ENCODE results near the gene DMP1.

Gene DMP1

DNA sequence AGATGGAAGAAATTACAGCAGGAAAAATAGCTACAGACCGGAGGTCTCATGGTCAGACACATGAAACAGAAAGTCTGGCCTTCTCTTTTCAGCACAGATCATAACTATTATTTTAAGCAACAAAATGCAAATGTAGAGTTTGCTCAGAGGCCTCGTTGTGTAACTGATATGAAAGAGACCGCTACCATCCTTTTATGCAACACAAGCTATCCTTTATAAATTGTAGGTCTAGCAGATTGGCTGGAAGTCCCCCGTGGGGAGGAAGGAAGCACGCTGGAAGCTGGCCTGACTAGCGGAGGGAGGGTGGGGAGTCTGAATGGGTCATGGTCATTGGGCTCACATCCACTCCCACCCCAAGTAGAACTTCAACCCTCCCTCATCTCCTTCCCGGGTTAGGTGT, 27.7 kb downstream of the DMP1 start:
- no peaks in the 10 kb centered on the region for H3K79me1 ChIP-seq (ENCODE audit: low read depth, low read length)
- no peak for DNase-seq (ENCODE audit: low spot score)
- no peak overlapping the region for H3K9ac ChIP-seq (ENCODE audit: low read depth, low read length, poor library complexity)
- H3K4me1 ChIP-seq (ENCODE audit: control insufficient read depth in 2 of 2, insufficient read depth in 1 of 2, low read depth in 1 of 2, low read length in 2 of 2), result peaks cover 1 to 7% of the 10 kb centered on the region in 2 donors
- WGBS, 2 donors (ENCODE audit: extremely low coverage in 2 of 2, insufficient read length in 2 of 2, insufficient replicate concordance in 1 of 2), result no CpG with 5 or more reads among the region's 7 CpGs
- no peak overlapping the region for H4K91ac ChIP-seq (ENCODE audit: low read depth, low read length, poor library complexity)
- H3K36me3 ChIP-seq (replicated peaks in 1 of 2; ENCODE audit: control insufficient read depth in 2 of 2, insufficient read depth in 2 of 2, low read length in 2 of 2), result no peaks in the 10 kb centered on the region
- no peak overlapping the region for H3K14ac ChIP-seq (ENCODE audit: low read length)
- H3K4me3 ChIP-seq (ENCODE audit: low read length in 2 of 2), result no peak overlapping the region
- H3K9me3 ChIP-seq (replicated peaks in 1 of 2; ENCODE audit: control insufficient read depth in 2 of 2, insufficient read depth in 1 of 2, low read depth in 1 of 2, low read length in 2 of 2), result peaks cover 0 to 3% of the 10 kb centered on the region in 2 donors
- no peak overlapping the region for H3K4me2 ChIP-seq (ENCODE audit: insufficient read depth, low read length, poor library complexity, severe bottlenecking)
- no peak overlapping the region for H4K8ac ChIP-seq (ENCODE audit: low read depth, low read length)
- no peak overlapping the region for H2AK5ac ChIP-seq (ENCODE audit: low read depth, low read length)
- no peak overlapping the region for H3K4ac ChIP-seq (ENCODE audit: low read length)
- no peak overlapping the region for H2BK5ac ChIP-seq (ENCODE audit: low read length)
- no peak overlapping the region for H3K23ac ChIP-seq (ENCODE audit: low read depth, low read length, poor library complexity)
- H3K27ac ChIP-seq (replicated peaks; ENCODE audit: low read length), result no peak overlapping the region
- no peak overlapping the region for H3K18ac ChIP-seq (ENCODE audit: low read length)
- H2BK15ac ChIP-seq (ENCODE audit: low read length), result no peak overlapping the region
- peaks cover 0 to 4% (median 0%) of the 10 kb centered on the region in 3 experiments for H3K27me3 ChIP-seq (ENCODE audit: control insufficient read depth in 3 of 3, insufficient read depth in 3 of 3, low read depth in 1 of 3, low read length in 3 of 3)
- H2BK12ac ChIP-seq (ENCODE audit: low read length), result no peak overlapping the region
- no peak overlapping the region for H2BK120ac ChIP-seq (ENCODE audit: low read depth, low read length)
- no peak overlapping the region for H2AFZ ChIP-seq (ENCODE audit: low read length)

GRCh38 chr4:87679449-87680169, 29.5 kb downstream of the DMP1 start:
- Histone ChIP-seq H2BK120ac (ENCODE audit: low read depth, low read length) (no peak overlapping the region), H3K23ac (ENCODE audit: low read depth, low read length, poor library complexity) (no peak overlapping the region), H3K4me2 (ENCODE audit: insufficient read depth, low read length, poor library complexity, severe bottlenecking) (no peak overlapping the region), H4K8ac (ENCODE audit: low read depth, low read length) (no peak overlapping the region), H2AK5ac (ENCODE audit: low read depth, low read length) (no peak overlapping the region), H3K9ac (ENCODE audit: low read depth, low read length, poor library complexity) (no peak overlapping the region), H3K27me3 (ENCODE audit: control insufficient read depth in 3 of 3, insufficient read depth in 3 of 3, low read depth in 1 of 3, low read length in 3 of 3) (peaks cover 0 to 4% (median 0%) of the 10 kb centered on the region in 3 experiments), H3K79me1 (ENCODE audit: low read depth, low read length) (no peaks in the 10 kb centered on the region), H3K36me3 (replicated peaks in 1 of 2; ENCODE audit: control insufficient read depth in 2 of 2, insufficient read depth in 2 of 2, low read length in 2 of 2) (no peaks in the 10 kb centered on the region), H2BK5ac (ENCODE audit: low read length) (no peak overlapping the region), H4K91ac (ENCODE audit: low read depth, low read length, poor library complexity) (no peak overlapping the region), H3K14ac (ENCODE audit: low read length) (no peak overlapping the region), H3K27ac (replicated peaks; ENCODE audit: low read length) (no peak overlapping the region), H3K9me3 (replicated peaks in 1 of 2; ENCODE audit: control insufficient read depth in 2 of 2, insufficient read depth in 1 of 2, low read depth in 1 of 2, low read length in 2 of 2) (peaks cover 0 to 3% of the 10 kb centered on the region in 2 donors), H3K4me1 (ENCODE audit: control insufficient read depth in 2 of 2, insufficient read depth in 1 of 2, low read depth in 1 of 2, low read length in 2 of 2) (peaks cover 1 to 7% of the 10 kb centered on the region in 2 donors), H3K18ac (ENCODE audit: low read length) (no peak overlapping the region), H2BK15ac (ENCODE audit: low read length) (no peak overlapping the region), H2AFZ (ENCODE audit: low read length) (peak overlapping the region; percentile 27), H3K4ac (ENCODE audit: low read length) (no peak overlapping the region), H3K4me3 (ENCODE audit: low read length in 2 of 2) (no peak overlapping the region), H2BK12ac (ENCODE audit: low read length) (no peak overlapping the region)
- peak; percentile 75 for DNase-seq (ENCODE audit: low spot score)
- WGBS, 2 donors (ENCODE audit: extremely low coverage in 2 of 2, insufficient read length in 2 of 2, insufficient replicate concordance in 1 of 2), result no CpG with 5 or more reads among the region's 11 CpGs

- no CpG with 5 or more reads among the region's 5 CpGs for WGBS, 2 donors (ENCODE audit: extremely low coverage in 2 of 2, insufficient read length in 2 of 2, insufficient replicate concordance in 1 of 2)
- H2BK5ac ChIP-seq (ENCODE audit: low read length), result no peak overlapping the region
- H3K79me1 ChIP-seq (ENCODE audit: low read depth, low read length), result no peaks in the 10 kb centered on the region
These were observed 30.2 kb downstream of the DMP1 start for GRCh38 chr4:87680271-87680670.

DNA sequence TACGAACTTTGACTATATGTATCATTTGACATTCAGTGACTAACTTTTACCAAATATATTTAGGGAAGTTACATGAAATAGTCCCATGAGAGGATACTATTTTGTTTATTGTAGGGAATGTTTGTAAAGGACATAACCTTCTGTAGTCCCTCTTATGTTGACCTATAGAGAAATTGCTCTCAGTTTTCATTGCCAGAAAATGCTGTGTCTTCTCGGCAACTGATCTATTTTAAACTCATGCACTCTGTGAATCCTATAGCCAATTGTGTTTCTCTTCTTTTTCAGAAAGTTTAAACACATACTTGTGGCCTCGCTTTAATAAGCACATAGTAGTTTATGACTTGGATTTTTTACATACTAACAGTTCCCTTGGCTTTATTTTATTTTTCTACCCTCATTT, 38.2 kb downstream of the DMP1 start:
- Histone ChIP-seq H2BK120ac (ENCODE audit: low read depth, low read length) (no peak overlapping the region), H2BK15ac (ENCODE audit: low read length) (no peak overlapping the region), H3K4me1 (ENCODE audit: control insufficient read depth in 2 of 2, insufficient read depth in 1 of 2, low read depth in 1 of 2, low read length in 2 of 2) (no peaks in the 10 kb centered on the region), H3K36me3 (replicated peaks in 1 of 2; ENCODE audit: control insufficient read depth in 2 of 2, insufficient read depth in 2 of 2, low read length in 2 of 2) (no peaks in the 10 kb centered on the region), H3K27ac (replicated peaks; ENCODE audit: low read length) (no peak overlapping the region), H4K91ac (ENCODE audit: low read depth, low read length, poor library complexity) (no peak overlapping the region), H3K27me3 (ENCODE audit: control insufficient read depth in 3 of 3, insufficient read depth in 3 of 3, low read depth in 1 of 3, low read length in 3 of 3) (peaks cover 0 to 2% (median 0%) of the 10 kb centered on the region in 3 experiments), H3K79me1 (ENCODE audit: low read depth, low read length) (no peaks in the 10 kb centered on the region), H2BK5ac (ENCODE audit: low read length) (no peak overlapping the region), H3K14ac (ENCODE audit: low read length) (no peak overlapping the region), H4K8ac (ENCODE audit: low read depth, low read length) (no peak overlapping the region), H2AFZ (ENCODE audit: low read length) (no peak overlapping the region), H2AK5ac (ENCODE audit: low read depth, low read length) (no peak overlapping the region), H3K9me3 (replicated peaks in 1 of 2; ENCODE audit: control insufficient read depth in 2 of 2, insufficient read depth in 1 of 2, low read depth in 1 of 2, low read length in 2 of 2) (peaks cover 0 to 3% of the 10 kb centered on the region in 2 donors), H3K4ac (ENCODE audit: low read length) (no peak overlapping the region), H3K4me3 (ENCODE audit: low read length in 2 of 2) (no peak overlapping the region), H2BK12ac (ENCODE audit: low read length) (no peak overlapping the region), H3K4me2 (ENCODE audit: insufficient read depth, low read length, poor library complexity, severe bottlenecking) (no peak overlapping the region), H3K9ac (ENCODE audit: low read depth, low read length, poor library complexity) (no peak overlapping the region), H3K18ac (ENCODE audit: low read length) (no peak overlapping the region), H3K23ac (ENCODE audit: low read depth, low read length, poor library complexity) (no peak overlapping the region)
- no CpG with 5 or more reads among the region's 3 CpGs for WGBS, 2 donors (ENCODE audit: extremely low coverage in 2 of 2, insufficient read length in 2 of 2, insufficient replicate concordance in 1 of 2)
- no peak for DNase-seq (ENCODE audit: low spot score)

More at GRCh38 chr4:87680271-87680670, 30.2 kb downstream of the DMP1 start:
- peak; percentile 3 for DNase-seq (ENCODE audit: low spot score)
- no peak overlapping the region for H3K23ac ChIP-seq (ENCODE audit: low read depth, low read length, poor library complexity)
- no peak overlapping the region for H2BK15ac ChIP-seq (ENCODE audit: low read length)
- H4K91ac ChIP-seq (ENCODE audit: low read depth, low read length, poor library complexity), result no peak overlapping the region
- H3K4me1 ChIP-seq (ENCODE audit: control insufficient read depth in 2 of 2, insufficient read depth in 1 of 2, low read depth in 1 of 2, low read length in 2 of 2), result peaks cover 1 to 7% of the 10 kb centered on the region in 2 donors
- H2AFZ ChIP-seq (ENCODE audit: low read length), result peak overlapping the region; percentile 27
- no peak overlapping the region for H3K4ac ChIP-seq (ENCODE audit: low read length)
- H2BK120ac ChIP-seq (ENCODE audit: low read depth, low read length), result no peak overlapping the region
- H2BK12ac ChIP-seq (ENCODE audit: low read length), result no peak overlapping the region
- H3K27ac ChIP-seq (replicated peaks; ENCODE audit: low read length), result no peak overlapping the region
- H3K9me3 ChIP-seq (replicated peaks in 1 of 2; ENCODE audit: control insufficient read depth in 2 of 2, insufficient read depth in 1 of 2, low read depth in 1 of 2, low read length in 2 of 2), result peaks cover 0 to 3% of the 10 kb centered on the region in 2 donors
- H3K4me2 ChIP-seq (ENCODE audit: insufficient read depth, low read length, poor library complexity, severe bottlenecking), result no peak overlapping the region
- H3K14ac ChIP-seq (ENCODE audit: low read length), result no peak overlapping the region
- H3K18ac ChIP-seq (ENCODE audit: low read length), result no peak overlapping the region
- H3K27me3 ChIP-seq (ENCODE audit: control insufficient read depth in 3 of 3, insufficient read depth in 3 of 3, low read depth in 1 of 3, low read length in 3 of 3), result peaks cover 0 to 7% (median 0%) of the 10 kb centered on the region in 3 experiments
- no peak overlapping the region for H3K9ac ChIP-seq (ENCODE audit: low read depth, low read length, poor library complexity)
- no peak overlapping the region for H4K8ac ChIP-seq (ENCODE audit: low read depth, low read length)
- no peak overlapping the region for H3K4me3 ChIP-seq (ENCODE audit: low read length in 2 of 2)
- no peak overlapping the region for H2AK5ac ChIP-seq (ENCODE audit: low read depth, low read length)
- H3K36me3 ChIP-seq (replicated peaks in 1 of 2; ENCODE audit: control insufficient read depth in 2 of 2, insufficient read depth in 2 of 2, low read length in 2 of 2), result no peaks in the 10 kb centered on the region
